Measurements from ENCODE around the gene ATP11A.

- TF ChIP-seq POLR2A (IDR thresholded peaks at IDR 0.05) (no peak), CTCF (IDR thresholded peaks at IDR 0.05) (no peak)
Observed at GRCh38 chr13:112648966-112649690, 40.7 kb upstream of the ATP11A start.
